ENCODE measurements around the gene HSPA1B. TPM values are rescaled to one million over a fixed set of nuclear protein-coding genes. Genes with fewer than 3 reads are reported as not detected.

The HSPA1B gene
- total and polyA plus RNA-seq, 2 experiments from 2014 or later, result 111 to 172 TPM

DNA sequence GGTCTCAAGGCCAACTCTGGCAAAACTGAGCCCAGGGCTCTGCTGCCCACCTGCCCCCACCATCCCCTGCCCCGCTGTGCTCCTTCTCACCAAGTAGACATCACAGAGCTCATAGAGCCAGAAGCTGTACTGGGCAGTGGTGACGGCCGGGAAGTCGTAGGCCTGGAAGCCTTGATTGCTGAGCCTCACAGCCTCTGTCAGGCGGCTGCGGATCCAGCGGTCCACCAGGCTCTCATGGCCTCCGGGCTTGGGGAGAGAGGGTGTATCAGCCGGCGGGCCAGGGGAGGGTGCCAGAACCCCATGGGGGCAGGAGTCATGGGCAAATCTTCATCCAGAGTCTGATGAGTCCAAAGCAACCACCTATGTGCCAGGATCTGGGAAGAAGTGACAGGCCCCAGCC is 47.6 kb upstream of the HSPA1B start:
- no peaks in the 10 kb centered on the region for H3K9me2 ChIP-seq (replicated peaks; ENCODE audit: insufficient read depth)
- no peak overlapping the region for H3K27ac ChIP-seq
- WGBS (ENCODE audit: low lambda C conversion rate, missing lambda C conversion rate), result 96% methylated on average over 10 of the region's 10 CpGs
- no peak overlapping the region for H3K4me3 ChIP-seq
- no peak for TF ChIP-seq EZH2phosphoT487 (IDR thresholded peaks at IDR 0.05; ENCODE audit: low read depth, severe bottlenecking, unreplicated experiment)
- TF ChIP-seq, protein P1, sequence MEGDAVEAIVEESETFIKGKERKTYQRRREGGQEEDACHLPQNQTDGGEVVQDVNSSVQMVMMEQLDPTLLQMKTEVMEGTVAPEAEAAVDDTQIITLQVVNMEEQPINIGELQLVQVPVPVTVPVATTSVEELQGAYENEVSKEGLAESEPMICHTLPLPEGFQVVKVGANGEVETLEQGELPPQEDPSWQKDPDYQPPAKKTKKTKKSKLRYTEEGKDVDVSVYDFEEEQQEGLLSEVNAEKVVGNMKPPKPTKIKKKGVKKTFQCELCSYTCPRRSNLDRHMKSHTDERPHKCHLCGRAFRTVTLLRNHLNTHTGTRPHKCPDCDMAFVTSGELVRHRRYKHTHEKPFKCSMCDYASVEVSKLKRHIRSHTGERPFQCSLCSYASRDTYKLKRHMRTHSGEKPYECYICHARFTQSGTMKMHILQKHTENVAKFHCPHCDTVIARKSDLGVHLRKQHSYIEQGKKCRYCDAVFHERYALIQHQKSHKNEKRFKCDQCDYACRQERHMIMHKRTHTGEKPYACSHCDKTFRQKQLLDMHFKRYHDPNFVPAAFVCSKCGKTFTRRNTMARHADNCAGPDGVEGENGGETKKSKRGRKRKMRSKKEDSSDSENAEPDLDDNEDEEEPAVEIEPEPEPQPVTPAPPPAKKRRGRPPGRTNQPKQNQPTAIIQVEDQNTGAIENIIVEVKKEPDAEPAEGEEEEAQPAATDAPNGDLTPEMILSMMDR (IDR thresholded peaks at IDR 0.05; ENCODE audit: poor library complexity), result no peak
- H2AFZ ChIP-seq, result no peak overlapping the region
- DNase-seq (ENCODE audit: low spot score), result no peak
- no peaks in the 10 kb centered on the region for H3K9me3 ChIP-seq (ENCODE audit: low read depth)
- H3K27me3 ChIP-seq, result no peaks in the 10 kb centered on the region
- no peaks in the 10 kb centered on the region for H4K20me1 ChIP-seq (ENCODE audit: insufficient read depth, poor library complexity, severe bottlenecking)
- no peaks in the 10 kb centered on the region for H3K79me2 ChIP-seq
- H3K4me1 ChIP-seq (ENCODE audit: insufficient read depth), result peaks cover 27% of the 10 kb centered on the region
- H3K36me3 ChIP-seq (replicated peaks; ENCODE audit: insufficient read depth, low read depth), result no peaks in the 10 kb centered on the region
- no peak overlapping the region for H3K4me2 ChIP-seq

DNA sequence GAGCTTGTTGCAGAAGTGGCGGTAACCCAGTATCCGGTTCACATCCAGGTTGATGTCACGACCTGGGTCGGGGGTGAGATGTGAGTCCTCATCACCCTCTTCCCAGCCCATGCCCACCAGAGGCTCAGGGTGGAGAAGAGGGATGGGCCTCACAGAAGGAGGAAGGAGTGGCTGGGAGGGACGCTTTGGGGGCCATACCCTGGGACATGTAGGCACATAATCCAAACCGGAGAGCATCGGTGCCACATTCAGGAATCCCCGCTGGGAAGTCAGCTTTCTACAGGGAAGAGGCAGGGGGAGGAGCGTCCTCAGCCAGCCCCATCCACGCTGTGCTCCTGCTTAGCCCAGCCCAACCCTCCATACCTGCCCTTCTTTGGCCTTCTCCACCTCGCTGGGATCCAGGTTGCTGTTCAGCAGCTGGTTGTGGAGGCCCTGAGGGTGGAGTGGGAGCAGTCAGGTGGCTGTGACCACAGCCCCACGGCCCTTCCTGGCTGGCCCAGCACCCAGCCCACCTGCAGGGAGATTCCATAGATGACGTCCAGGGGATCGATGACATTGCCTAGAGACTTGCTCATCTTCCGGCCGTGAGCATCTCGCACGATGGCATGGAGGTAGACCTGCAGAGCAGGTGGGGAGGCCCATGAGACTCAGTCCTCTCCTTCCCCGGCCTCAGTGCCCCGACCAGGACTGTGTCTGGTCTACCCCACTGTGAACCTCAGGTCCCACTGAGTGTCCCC is 46.9 kb upstream of the HSPA1B start:
- 95% methylated on average over 20 of the region's 20 CpGs for WGBS (ENCODE audit: low lambda C conversion rate, missing lambda C conversion rate)
- H4K20me1 ChIP-seq (ENCODE audit: insufficient read depth, poor library complexity, severe bottlenecking), result no peaks in the 10 kb centered on the region
- no peaks in the 10 kb centered on the region for H3K36me3 ChIP-seq (replicated peaks; ENCODE audit: insufficient read depth, low read depth)

GRCh38 chr6:31781244-31782125 is 46.1 kb upstream of the HSPA1B start:
- Histone ChIP-seq H3K9me2 (replicated peaks; ENCODE audit: insufficient read depth) (no peaks in the 10 kb centered on the region), H3K79me2 (no peaks in the 10 kb centered on the region), H3K27me3 (no peaks in the 10 kb centered on the region), H4K20me1 (ENCODE audit: insufficient read depth, poor library complexity, severe bottlenecking) (no peaks in the 10 kb centered on the region), H3K4me2 (no peak overlapping the region), H3K27ac (no peak overlapping the region), H3K9me3 (ENCODE audit: low read depth) (no peaks in the 10 kb centered on the region), H3K4me1 (ENCODE audit: insufficient read depth) (peaks cover 19% of the 10 kb centered on the region), H2AFZ (no peak overlapping the region), H3K36me3 (replicated peaks; ENCODE audit: insufficient read depth, low read depth) (no peaks in the 10 kb centered on the region), H3K4me3 (no peak overlapping the region)
- TF ChIP-seq, protein P1 (IDR thresholded peaks at IDR 0.05; ENCODE audit: poor library complexity), result no peak
- no peak for TF ChIP-seq EZH2 (IDR thresholded peaks at IDR 0.05; ENCODE audit: borderline replicate concordance)
- WGBS (ENCODE audit: low lambda C conversion rate, missing lambda C conversion rate), result 97% methylated on average over 20 of the region's 23 CpGs
- no peak for DNase-seq (ENCODE audit: low spot score)

More for the DNA sequence above, 46.9 kb upstream of the HSPA1B start:
- H2AFZ ChIP-seq, result no peak overlapping the region
- H3K4me1 ChIP-seq (ENCODE audit: insufficient read depth), result peaks cover 24% of the 10 kb centered on the region
- TF ChIP-seq, protein P1 (IDR thresholded peaks at IDR 0.05; ENCODE audit: poor library complexity), result no peak
- TF ChIP-seq EZH2phosphoT487 (IDR thresholded peaks at IDR 0.05; ENCODE audit: low read depth, severe bottlenecking, unreplicated experiment) (no peak), EZH2 (IDR thresholded peaks at IDR 0.05; ENCODE audit: borderline replicate concordance) (no peak)
- no peak overlapping the region for H3K4me3 ChIP-seq
- no peaks in the 10 kb centered on the region for H3K9me2 ChIP-seq (replicated peaks; ENCODE audit: insufficient read depth)
- no peak overlapping the region for H3K27ac ChIP-seq
- DNase-seq (ENCODE audit: low spot score), result no peak
- H3K9me3 ChIP-seq (ENCODE audit: low read depth), result no peaks in the 10 kb centered on the region
- no peaks in the 10 kb centered on the region for H3K79me2 ChIP-seq
- no peak overlapping the region for H3K4me2 ChIP-seq
- no peaks in the 10 kb centered on the region for H3K27me3 ChIP-seq

Measured in hepatocyte (in vitro differentiated cells).